ENCODE results near the gene SLC6A2.

The SLC6A2 gene

DNA sequence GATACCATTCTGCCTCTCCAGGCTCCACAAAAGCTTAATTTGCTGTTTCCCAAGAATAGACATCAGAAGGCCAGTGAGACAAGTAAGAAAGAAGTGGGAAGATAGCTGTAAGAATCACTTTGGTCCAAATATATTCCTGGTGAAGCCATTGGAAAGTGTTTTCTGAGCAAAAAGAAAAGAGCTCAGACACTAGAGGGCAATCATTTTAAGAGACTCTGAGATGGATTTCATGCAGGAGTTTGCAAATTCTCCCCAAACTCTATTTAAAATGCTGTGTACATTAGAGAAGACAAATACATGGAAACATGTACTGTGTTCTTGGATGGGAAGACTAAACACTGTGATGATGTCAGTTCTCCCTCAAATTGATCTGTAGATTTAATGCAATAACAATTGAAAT lies 8.0 kb upstream of the SLC6A2 start:
- no peak for DNase-seq (ENCODE audit: low read depth)

DNA sequence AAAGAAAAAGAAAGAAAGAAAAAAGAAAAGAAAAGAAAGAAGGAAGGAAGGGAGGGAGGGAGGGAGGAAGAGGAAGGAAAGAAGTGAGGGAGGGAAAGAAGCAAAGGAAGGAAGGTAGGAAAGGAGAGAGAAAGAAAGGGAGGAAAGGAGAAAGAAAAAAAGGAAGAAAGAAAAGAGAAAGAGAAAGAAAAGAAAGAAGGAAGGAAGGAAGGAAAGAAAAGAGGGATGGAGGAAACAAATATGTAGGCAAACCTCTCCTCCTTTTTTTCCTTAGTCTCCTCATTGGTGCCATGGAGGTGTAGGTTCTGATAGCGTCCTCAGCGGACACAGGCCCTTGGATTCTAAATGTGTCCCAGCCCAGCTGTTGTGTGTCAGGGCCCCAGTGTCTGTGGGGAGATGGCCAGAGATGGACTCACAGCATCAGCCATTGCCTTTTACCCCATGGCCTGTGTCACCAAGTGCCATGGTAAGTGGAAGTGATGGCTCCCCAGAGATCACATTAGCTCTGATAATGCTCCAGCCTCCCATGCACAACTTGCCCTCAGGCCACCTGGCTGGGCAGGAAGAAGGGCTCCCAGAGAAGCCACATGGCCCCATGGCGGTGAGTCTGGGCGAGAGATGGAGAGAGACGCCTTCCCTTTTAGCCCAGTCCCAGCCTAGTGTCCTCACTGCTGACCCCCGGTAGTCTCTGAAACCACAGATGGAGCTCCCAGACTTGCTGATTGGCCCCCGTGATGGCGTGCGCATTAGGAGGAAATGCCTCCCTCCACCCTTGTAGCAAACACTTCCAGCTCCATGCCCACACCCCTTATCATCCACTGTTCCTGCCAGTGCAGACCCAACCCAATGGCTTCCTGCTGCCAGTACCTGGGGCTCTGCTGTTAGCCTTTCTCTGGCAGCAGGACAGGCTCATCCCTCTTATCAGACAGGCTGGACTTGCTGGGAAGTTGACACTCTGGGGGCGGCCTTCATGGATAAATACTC lies 3.7 kb upstream of the SLC6A2 start:
- no peak for DNase-seq (ENCODE audit: low read depth)

DNA sequence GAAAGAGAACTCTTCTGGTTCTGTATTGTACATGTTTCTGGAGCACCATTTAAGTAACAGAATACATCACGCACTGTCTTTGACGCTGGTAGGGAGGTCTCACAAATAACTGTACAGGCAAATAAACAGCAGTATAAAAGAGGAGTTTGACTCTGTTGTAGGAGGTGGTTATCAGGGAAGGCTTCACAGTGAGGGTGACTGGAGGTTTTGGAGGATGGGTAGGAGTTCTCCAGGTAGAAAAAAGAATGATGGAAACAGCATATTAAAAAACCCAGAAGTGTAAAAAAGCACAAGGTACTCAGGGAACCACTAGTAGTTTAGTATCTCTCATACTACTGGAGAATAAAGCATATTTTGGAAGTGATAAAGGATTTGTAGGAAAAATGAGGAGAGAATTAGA lies 2.7 kb upstream of the SLC6A2 start:
- no peak for DNase-seq (ENCODE audit: low read depth)

DNA sequence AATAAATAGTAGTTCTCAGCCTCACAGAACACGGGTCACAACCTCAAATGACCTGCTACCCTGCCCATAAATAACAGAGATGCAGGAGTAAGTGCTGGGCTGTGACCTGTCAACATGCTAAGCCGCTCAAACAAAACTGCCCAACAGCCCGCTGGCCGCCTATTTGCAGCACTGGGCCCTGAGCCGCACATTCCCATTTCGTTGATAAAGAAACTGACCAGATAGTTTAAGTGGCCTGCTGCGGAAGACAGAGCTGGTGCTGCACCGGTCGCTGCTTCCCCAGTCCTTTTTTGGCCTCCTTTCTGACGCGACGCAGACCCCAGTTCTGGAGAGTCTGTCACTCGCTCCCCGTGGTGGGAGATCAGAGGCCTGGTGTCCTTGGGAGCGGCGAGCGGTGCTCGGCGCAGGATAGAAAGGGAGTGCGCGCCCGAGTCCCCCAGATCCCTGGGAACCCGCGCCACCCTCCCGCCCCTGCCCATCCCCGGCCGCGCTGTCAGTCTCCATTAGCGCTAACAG lies 349 bp upstream of the SLC6A2 start:
- DNase-seq (ENCODE audit: low read depth) = no peak

DNA sequence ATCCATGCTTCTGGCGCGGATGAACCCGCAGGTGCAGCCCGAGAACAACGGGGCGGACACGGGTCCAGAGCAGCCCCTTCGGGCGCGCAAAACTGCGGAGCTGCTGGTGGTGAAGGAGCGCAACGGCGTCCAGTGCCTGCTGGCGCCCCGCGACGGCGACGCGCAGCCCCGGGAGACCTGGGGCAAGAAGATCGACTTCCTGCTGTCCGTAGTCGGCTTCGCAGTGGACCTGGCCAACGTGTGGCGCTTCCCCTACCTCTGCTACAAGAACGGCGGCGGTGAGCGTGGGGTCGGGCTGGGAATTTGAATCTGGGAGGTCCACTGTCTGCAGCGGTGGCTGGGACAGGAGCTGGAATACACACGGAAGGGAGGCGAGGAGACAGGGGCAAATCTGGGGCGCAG lies 904 bp downstream of the SLC6A2 start:
- no peak for DNase-seq (ENCODE audit: low read depth)

DNA sequence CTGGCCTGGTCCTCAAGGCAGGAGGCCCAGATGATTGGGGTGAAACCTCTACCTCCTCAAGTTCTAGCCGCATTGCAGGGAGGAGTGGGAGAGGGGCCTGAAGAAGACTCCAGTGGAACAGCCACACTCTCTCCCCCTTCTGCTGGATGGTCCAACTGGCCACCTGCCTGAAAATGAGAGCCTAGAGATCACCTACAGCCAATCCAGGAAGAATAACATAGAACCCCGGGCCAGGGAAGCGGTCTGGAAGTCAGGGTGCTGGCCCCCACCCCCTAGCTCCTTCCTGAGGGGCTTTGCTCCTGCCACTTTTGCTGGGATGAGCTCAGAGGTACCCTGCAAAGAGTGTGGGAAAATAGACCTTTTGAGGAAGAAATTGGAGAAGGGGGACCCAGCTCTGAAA lies 1.8 kb downstream of the SLC6A2 start:
- DNase-seq (ENCODE audit: low read depth) = no peak

DNA sequence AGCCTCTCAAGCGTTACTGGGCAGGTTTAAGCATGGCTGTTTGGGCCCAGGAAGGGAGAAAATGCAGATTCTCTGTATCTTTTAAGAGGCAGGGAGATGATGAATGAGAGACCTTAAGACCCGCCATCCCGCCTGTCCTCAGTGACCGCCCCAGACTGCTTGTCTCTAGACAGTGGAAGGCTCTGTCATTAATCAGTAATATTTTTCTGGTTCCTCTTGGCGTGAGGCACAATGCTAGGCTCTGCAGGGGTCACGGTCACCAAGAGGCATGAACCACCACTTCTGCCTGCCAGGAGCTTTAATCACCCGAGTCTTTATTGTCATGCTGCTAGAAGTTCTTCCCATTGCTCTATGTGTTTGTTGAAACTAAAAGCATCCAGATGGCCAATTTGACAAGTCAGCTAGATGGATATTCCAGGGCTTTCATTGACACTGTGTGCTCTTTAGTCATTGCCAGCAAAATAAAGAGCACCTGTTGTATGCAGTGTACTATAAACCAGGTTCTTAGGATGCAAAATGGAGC lies 3.2 kb downstream of the SLC6A2 start:
- DNase-seq (ENCODE audit: low read depth) = no peak

DNA sequence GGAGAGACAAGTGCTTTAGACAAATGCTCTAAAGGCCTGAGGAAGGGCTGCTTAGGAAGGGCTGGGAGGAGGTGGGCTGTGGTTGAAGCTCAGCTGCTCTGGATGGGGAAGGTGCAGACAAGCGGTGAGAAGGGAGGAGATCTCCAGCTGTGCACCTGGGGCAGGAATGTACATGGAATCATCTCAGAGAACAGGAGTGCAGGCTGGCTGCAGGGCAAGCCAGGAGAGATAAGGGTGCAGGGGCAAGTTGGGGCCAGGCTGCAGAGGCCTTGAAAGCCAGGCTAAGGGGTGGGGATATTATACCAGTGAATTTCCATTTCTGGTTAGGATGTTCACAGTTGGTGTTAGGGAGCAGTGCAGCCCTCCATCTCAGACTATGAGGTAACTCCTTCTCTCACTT lies 4.2 kb downstream of the SLC6A2 start:
- DNase-seq (ENCODE audit: low read depth) = no peak

DNA sequence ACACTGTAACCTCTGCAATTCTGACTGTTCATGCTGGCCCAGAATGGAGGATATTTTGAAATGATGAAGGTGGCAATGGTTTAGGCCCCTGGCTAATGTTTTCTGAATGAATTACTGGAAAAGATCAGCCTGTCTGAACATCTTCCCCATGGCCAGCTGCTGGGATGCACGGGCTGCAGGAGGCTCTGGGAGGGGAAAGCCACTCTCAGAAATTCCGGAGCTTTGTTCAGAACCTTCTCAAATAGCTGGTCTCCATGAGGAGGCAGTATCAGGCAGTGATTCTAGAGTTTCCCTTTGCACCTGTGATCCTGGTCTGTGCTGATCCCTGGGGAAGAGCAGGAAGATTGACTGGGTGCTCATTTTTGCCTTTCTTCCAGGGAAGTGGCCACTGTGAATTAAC lies 5.0 kb downstream of the SLC6A2 start:
- DNase-seq (ENCODE audit: low read depth) = no peak

DNA sequence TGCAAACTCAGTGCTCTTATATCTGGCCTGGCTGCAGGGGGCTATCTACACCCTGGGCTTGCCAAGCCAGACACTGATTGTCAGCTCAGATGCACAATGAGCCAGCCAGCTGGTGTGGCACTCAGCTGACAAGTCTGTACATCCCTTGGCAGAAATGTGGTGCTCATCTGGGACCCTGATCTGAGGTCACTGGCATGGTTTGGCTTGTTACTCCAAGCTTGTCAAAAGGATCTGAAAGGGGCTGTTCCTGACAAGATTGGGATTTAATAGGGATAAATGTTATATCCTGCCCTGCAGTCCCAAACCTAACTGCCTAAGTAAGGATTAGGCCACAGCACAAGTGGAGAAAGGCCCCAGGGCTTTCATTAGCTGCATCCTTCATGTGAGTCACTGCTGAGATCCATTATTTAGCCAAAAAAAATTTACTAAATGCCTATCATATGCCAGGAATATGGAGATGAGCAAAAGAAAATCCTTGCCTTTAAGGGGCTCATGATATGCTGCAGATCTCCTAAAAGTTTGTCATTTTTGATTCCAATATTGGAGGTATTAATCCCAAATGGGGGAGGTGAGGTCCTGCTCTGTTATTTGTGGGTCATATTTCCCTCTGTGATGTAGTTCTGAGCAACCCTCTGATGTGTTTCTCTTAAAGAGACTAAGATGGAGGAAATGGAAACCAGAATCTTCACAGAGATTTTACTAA lies 6.3 kb downstream of the SLC6A2 start:
- no peak for DNase-seq (ENCODE audit: low read depth)

DNA sequence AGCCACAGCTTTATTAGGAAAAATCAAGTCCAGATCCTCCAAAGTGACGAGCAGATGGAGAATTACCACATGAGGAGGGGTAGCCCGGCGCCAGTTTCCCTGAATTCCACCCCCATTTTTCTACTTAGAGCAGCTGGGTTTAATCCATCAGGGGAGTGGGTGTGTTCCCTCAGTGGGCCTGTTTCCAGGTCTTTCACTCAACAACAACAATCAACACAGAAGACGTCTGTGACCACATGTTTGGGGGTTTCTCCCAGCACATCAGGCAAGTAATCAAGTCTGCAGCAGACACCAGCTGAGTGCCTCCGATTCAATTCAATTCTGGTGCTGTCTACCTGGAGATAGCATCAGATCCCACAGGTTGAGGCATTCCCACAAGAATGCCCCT lies 6.8 kb downstream of the SLC6A2 start:
- no peak for DNase-seq (ENCODE audit: low read depth)

DNA sequence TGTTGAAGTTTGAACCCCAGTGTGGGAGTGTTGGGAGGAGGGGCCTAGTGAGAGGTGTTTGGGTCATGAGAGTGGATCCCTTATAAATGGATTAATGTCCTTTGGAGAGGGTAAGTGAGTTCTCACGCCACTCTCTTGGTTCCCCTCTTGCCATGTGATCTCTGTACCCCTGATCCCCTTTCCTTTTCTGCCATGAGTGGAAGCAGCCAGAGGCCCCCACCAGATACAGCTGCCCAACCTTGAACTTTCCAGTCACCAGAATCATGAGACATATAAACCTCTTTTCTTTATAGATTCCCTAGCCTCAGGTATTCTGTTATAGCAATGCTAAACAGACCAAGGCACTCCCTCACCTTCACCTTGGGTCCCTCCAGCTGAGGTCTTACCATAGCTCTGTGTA lies 7.4 kb downstream of the SLC6A2 start:
- DNase-seq (ENCODE audit: low read depth) = no peak

DNA sequence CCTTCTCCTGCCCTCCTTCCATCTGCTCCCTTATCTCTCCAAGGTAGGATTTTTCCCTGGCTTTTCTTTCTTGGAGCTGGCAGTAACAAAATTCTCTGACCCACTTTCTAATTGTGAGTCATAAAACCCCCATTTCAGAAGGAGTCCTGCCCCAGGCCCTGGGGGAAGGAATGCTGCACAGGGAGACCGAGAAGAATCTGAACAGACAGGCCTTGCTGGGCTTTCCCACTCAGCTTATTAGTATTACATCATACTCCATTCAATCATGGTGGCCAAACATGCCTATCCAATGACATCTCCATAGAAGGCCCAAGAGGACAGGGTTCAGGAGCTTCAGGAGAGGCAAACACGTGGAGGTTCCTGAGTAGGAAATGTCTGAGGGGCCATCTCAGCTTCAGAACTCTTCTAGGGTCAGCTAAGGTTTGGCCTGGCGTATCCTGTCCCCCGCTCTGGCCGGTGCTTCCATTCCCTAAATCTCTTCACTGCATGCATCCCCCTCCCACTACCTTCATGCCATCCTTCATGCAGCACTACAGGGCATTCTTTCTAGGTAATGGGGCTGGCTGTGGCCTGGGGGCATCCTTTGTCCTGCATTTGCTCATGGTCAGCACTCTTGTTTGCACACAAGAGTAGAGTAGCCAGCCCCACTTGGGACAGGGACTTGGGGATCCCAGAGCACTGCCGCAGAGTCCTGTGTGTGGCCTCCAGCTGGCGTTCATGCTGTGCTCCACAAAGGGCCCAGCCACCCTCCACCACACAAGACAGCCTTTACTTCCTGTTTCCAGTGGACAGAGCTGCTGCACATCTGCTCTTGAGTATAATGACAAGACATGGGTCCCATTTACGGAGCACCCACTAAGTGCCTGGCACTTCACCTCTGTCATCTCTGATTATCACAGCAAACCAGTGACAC lies 8.2 kb downstream of the SLC6A2 start:
- DNase-seq (ENCODE audit: low read depth) = no peak

DNA sequence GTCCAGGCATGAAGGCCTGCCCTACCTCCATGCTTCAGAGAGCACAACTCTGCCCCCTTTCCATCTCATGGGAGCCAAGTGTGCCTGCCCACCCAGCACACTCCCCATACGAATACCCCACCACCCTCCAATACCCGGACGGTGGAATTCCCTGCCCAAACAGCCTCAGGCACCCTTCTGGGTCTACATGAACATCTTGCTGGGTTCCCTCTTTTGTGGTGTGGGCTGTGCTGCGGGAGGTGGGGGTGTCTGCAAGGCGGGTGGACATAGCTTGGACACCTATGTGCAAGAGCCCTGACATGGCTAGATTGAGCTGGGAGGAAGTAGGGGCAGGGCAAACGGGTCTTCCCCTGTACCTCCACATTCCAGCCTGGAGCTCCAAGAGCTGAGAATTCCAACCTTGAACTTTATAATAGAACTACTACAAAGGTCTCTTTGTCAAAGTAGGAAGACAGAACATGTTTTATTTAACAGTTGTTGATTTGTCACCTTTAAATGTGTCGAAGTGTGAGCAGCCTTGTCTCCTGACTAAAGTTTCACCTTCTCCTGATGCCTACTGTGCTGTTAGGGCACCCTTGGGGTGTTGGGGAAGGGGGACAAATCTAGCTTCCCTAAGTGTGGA lies 9.1 kb downstream of the SLC6A2 start:
- DNase-seq (ENCODE audit: low read depth) = no peak

DNA sequence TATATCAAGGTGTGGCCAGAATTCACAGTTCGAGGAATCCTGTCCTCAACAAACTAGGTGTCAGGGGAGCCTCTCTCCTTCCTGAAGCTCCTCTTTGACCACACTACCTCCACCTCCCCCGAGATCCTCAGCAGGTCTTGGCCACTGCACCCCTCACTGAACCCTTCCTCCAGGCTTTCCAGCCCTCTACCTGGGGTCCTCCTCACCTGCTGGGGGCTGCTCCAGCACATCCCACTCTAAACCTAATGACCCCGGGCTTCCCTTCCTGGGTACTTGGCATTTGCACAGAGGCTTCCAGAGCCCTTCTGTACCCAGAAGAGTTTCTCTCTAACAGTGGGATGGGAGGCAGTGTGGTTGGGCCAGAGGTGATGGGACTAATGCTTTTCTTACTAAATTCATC lies 9.7 kb downstream of the SLC6A2 start:
- no peak for DNase-seq (ENCODE audit: low read depth)

DNA sequence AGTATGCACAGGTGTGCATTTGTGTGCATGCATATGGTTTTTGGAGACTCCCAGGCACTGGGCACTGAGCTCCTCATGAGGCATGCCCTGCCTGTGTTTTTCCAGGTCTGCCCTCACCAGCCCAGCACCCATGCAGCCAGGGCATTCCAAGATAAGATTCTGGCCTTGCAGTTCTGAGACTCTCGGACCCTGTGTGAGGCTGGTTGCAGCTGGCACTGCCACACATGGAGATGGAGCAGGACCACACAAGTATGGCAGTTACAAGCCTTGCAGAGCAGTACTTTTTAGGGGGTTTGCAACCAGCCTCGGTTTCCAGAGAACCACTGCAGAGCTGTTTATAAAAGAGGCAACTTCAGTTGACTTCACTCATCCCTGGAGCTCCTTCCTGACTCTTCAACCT lies 10.2 kb downstream of the SLC6A2 start:
- DNase-seq (ENCODE audit: low read depth) = no peak

DNA sequence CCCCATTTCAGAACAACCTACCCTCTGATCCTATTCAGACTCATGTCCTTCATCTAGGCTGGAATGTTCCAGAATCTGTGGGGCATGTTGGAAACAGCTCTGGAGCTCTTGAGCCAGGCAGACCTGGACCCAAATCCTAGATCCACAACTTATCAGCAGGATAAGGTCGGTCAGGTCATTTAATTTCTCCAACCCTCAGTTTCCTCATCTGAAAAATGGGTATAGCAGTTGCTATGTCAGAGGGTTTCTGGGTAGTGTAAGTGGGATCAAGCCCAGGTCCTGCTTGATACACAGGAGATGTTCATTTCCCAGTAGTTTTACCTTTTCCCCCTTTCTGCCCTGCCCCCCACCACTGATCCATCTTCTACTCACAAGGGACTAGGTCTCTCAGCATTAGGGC lies 12.0 kb downstream of the SLC6A2 start:
- no peak for DNase-seq (ENCODE audit: low read depth)

DNA sequence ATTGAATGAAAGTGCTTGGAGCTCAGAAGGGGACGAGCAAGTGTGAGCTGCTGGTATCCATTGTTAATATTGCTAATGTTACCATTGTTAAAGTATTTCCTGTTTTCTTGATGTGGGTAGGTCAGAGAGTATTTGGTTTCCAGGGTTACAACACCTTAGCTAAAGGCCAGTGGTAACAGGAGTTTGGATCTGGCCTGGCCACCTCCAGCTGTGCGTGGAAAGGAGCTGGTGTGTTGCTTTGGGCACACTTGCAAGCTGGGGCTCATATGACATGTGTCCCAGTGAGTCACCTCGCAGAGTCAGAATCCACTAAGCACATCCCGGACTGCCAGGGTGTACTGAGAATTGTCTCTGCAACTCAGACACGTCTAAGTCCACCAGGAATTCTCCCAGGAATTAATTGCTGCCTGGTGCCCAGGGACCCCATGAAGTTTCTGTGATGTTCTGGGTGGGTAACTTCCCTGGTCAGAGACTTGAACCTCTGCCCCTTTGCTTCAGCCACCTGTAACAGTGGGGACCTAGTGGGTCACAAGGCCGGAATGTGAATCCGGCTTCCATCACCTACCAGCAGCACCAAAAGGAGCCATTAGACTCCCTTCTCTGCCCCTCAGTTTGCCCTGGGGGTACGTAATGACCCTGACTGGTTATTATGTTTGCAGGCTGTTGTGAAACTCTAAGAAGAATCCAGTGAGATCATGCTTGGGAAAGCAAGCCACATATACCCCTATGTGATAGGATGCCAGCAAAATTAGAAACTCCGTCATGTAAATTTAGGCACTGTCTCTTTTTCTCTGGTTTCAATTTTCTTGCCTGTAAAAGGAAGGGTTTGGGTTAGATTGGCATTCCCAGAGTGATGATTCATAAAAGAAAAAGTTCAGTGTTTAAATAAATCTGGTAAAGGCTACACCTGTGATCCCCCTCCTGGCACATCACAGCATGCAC lies 12.8 kb downstream of the SLC6A2 start:
- DNase-seq (ENCODE audit: low read depth) = no peak

DNA sequence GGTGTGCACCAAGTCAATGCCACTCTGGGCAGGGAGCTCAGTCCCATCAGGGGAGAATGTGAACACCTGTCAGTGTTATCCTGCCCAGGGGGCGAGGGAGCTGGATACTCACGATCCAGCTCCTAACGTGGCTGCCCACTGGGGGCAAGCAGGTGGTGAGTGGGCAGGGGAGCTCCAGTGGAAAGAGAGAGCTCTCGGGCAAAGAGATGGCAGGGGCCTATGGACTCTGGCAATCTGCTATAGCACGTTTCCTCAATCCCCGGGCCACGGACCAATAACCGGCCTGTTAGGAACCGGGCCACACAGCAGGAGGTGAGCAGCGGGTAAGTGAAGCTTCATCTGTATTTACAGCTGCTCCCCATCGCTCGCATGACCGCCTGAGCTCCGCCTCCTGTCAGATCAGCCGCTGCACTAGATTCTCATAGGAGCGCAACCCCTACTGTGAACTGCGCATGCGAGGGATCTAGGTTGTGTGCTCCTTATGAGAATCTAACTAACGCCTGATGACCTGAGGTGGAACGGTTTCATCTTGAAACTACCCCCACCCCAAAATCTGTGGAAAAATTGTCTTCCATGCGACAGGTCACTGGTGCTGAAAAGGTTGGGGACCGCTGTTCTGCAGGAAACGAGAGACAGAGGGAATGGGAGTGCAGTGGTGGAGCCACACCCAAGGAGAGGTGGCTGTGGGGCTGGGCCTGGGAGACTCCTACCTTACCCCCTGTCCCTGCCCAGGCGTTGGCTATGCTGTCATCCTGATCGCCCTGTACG lies 15.6 kb downstream of the SLC6A2 start:
- DNase-seq (ENCODE audit: low read depth) = no peak

DNA sequence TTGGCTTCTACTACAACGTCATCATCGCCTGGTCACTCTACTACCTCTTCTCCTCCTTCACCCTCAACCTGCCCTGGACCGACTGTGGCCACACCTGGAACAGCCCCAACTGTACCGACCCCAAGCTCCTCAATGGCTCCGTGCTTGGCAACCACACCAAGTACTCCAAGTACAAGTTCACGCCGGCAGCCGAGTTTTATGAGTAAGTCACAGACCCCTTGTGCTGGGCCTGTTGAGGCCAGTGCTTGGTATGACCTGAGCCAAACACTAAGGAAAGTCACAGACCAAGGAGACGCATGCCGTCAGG lies 16.1 kb downstream of the SLC6A2 start:
- DNase-seq (ENCODE audit: low read depth) = no peak
